HTERT RPE-1 (cell line): Measurements from ENCODE around the gene RPS8.
"Not testable (repeated sequence)": the region's sequence is repeated elsewhere in the genome, so short reads cannot be mapped to it uniquely, and the experiment has no call there.

Experiments
- in situ Hi-C: fragments of 300-500 bp; cut with MboI; formaldehyde crosslinking; loops from 4 replicates; pipeline ENCODE4 v1.14.3; 2020; ENCODE audit warnings: low sequenced_read_pairs

Gene RPS8

DNA sequence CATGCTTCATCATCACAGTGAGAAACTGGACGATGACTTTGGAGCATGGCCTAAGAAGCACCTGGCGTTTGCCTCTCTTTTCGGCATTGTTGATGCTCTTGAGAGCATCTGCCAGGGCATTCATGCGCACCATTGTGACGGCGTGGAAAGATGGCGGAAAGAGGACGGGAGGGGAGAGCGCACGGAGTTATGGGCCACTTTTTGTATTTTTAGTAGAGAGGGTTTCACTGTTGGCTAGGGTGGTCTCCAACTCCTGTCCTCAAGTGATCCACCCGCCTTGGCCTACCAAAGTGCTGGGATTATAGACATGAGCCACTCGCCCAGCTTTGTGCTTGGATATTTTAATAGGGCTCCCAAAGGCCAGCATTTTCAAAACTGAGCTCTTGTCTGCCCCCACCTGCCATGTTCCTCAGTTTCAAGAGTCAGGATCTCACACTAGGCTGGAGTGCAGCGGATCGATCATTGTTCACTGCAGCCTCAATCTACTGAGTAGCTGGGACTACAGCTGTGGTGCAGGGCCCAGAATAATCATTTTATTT, 5.3 kb downstream of the RPS8 start:
- in situ Hi-C loops: no loop called here

DNA sequence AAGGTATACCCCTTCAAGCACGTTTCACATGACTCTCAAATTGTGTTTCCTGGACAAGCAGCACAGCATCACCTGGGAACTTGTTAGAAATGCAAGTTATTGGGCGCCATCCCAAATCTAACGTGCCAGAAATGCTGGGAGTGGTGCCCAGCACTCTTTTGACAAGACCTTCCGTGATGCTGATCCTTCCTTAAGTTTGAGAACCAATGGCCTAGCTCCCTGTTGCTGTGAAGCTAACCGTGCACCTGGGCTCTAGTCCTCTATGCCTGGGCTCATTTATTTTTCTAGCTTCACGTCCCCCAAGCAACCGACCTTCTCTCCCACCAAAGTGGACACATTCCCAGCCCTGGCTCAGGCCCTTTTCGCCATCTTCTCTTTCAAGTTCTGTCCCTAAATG, 8.4 kb downstream of the RPS8 start:
- in situ Hi-C loops: no loop called here

DNA sequence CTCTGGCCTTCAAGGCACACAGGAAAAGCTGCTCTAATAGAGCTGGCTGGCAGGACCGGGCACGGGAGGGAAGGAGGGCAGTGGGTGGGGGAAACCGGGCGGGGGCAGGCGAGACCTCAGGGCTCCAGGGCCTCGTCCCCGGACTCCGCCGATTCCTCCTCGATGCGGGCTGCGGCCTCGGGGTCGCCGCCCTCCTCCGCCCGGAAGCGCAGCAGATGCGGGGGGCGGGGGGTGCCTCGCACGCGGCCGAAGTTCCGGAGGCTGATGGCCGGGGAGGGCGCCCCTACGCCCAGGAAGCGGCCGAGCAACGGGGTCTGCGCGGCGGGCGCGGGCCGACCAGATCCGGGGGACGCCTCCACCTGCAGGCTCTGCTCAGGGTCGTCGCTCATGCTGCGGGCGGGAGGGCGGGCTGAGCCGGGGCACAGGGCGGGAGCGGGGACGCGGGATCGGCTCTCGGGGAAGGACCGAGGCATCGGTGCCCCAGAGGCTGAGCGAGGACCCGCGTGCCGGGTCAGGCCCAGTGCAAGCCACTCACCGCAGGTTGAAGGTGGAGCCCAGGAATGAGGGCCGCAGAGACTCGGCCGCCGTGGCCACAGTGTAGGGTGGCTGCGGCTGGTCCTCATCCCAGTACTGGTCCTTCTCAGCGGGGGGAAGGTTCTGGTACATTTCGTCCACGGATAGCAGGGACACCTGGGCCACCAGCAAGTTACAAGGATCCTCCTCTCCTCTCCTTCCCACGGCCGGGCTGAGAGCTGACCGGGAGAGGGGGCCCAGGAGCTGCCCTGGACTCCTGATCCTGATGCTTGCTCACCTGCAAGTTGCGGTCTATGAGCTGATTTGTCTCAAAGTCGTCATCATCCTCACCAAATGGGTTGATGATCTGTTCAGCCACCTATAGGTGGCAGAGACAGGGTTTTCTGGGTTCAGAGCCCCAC, 9.0 kb downstream of the RPS8 start:
- in situ Hi-C loops: no loop called here

DNA sequence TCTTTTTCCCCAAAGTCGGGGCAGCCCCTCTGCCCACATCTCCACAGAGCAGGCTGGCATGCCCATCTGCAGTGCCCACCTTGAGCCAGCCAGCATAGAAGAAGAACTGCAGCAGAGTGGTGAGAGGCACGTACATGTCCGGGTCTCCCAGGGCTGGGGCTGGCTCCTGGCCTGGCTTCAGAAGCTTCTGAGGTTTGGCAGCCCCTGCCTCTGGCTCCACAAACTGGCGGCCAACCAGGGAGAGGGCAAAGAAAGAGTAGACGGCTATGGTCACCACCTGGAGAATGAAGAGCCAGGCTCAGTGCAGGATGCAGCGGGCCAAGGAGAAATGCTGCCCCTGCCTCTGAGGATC, 9.7 kb downstream of the RPS8 start:
- in situ Hi-C loops: no loop called here

DNA sequence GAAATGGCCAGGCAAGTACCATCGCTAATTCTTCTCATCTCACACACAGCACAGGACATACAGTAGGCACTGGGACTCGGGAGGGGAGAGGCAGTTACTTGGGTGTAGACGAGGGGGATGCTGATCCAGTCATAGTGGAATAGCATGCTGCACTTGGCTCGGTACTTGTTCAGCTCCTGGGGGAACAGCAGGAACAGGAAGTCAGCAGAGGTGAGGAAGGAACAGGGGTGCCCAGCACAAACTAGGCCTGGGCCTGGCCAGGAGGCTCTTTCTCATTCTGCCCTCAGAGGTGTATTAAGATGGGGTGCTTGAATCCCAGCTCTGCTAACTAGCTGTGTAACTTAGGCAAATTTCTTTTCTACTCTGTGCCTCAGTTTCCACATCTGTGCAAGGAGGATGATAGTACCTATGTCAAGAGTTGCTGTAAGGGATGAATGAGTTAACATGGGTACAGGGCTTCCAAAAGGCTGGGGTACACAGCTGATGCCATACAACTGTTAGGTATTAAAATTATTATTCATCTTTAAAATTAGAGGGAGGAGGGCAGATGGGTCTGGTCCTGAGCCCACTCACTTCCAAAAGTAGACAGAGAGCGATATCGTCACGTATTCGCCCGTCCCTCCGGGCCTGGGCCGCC, 10.3 kb downstream of the RPS8 start:
- in situ Hi-C loops: no loop called here

DNA sequence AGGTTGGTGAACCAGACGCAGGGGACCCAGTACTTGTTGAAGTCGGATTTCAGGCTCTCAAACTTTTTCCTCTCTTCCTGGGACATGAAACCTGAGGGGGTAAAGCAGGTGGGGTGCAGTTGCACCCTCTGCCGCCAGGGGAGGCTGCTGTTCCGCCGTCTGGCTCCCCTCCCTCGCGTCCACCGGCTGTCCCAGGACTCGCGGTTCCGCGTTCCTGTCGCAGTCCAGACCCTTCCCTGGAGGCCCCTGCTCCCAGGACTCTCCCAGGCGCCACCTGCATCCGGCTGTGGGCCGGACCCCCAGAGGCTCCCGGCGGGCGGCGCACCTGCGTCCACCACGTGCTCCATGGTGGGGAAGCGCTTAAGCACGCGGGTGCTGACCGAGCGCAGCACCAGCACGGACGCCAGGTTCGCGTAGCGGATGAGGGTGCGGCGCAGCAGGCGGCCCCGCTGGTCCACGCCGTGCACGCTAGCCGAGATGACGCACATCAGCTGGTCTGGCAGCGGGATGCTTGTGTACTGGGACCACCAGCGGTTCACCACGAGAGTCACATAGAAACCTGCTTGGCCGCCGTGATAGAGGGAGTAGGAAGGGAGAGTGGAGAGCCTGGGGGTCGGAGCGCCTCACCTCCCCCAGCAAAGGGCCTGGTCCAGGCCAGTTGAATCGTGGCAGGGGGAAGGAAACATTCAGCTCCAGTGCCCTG, 10.9 kb downstream of the RPS8 start:
- in situ Hi-C loops: no loop called here

DNA sequence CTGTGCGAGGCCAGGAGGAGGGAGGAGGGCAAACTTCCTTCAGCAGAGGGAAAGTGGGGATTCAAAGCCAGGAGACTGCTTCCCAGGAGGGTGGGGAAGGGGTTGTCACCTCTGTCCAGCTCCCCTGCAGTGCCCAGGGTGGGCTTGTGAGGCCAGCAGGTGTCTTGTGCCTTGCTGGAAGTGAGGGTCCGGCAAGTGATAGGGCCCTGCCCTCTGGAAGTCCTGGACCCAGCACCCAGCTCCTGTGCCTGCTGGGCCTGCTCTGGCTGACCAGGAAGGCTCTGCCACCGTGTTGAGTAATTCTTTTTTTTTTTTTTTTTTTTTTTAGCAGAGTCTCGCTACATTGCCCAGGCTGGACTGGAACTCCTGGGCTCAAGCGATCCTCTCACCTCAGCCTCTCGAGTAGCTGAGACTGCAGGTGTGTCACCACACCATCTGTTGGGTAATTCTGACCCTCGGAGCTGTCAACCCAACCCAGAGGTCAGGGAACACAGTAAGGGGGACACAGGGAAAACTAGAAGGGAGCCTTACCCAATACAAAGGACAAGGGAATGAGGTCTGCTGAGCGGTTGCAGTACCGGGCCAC, 11.6 kb downstream of the RPS8 start:
- in situ Hi-C loops: no loop called here

DNA sequence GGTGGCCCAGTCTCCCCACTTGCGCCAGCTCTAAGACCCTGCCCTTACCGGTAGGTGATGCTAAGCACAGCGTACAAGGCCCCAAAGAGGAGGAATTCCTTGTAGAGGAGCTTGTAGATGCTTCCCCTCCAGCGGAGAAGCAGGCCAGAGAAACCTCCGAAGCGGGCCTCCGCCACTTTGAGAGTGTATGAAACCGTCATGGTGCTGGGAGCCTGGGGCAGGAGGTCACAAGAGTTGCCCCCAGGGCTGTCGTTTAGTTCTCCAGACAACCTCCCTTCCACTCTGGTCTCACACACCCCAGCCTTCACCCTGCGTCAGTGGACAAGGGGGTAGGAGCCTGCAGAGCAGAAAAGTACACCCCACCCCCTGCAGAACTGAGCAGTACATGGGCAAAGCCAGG, 12.2 kb downstream of the RPS8 start:
- in situ Hi-C loops: no loop called here

DNA sequence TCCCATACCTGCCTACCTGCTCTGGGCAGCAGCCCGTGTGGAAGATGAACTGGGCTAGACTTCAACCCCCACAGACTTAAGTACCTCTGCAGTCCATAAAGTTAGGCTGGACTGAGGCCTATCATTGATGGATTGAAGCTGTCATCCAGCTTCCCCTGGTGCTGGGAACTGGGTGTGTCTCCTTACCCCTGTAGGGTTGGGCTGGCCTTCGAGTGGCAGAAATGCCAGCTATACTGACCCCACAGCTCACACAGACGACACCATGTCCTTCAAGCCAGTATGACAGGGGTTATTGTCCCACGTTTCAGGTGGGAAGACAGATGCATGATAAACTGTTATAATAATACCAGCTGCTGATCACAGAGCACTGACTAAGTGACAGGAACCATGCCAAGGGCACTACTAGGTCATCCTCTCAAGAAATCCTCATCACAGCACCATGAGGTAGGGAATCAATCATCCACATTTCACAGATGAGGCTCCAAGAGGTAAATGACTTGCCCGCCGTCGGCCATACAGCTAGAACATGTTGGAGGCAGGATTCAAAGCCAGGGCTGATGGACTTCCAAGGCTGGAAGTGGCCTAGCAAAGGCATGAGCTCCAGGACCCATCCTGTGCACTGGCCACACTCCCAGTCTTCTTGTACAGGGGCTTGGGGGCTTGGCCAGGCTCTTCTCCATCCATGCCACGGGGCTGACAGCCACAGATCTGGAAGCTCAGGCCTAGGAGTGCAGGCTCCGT, 12.9 kb downstream of the RPS8 start, which contains the start of gene BEST4:
BEST4 (minus strand) TSS at position 51 of the 741 bp plus-strand sequence. CDS start 465 bp downstream, outside the sequence.
- in situ Hi-C loops: no loop called here

DNA sequence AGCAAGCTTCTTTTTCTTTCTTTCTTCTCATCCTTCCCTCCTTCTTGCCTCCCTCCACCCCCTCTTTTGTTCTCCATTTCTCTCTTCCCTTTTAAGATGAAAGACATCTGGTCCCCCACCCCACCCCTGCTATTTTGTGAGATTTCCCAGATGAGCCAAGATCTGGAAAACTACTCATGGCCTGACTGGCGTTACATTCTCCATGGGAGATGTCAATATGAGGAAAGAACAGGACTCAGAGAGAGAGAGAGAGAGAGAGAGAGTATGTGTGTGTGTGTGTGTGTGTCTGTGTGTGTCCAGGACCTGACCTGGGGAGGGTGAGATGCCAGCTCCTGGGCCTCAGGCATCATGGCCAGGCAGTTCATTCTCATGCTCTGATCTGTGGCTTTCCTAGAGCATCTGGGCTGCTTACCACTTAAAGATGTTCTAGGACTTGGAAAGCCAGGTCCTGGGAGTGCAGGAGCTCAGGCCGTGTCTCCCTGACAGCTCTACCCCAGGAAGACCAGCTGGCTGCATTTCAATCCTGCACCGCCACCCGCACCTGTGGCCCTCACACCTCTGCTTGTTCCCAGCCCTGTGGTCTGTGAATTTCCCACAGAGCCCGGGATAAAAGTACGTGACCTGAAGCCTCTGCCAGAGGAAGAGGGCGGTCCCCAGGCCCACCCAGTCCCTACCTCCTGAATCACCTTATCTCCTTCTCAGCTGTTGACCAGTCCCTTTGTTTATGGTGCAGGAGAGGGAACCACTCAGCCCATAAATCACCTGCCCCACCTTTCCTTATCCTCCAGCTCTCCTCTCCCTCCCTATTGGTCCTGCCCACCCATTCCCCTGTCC, 15.8 kb downstream of the RPS8 start:
- in situ Hi-C loops: no loop called here

DNA sequence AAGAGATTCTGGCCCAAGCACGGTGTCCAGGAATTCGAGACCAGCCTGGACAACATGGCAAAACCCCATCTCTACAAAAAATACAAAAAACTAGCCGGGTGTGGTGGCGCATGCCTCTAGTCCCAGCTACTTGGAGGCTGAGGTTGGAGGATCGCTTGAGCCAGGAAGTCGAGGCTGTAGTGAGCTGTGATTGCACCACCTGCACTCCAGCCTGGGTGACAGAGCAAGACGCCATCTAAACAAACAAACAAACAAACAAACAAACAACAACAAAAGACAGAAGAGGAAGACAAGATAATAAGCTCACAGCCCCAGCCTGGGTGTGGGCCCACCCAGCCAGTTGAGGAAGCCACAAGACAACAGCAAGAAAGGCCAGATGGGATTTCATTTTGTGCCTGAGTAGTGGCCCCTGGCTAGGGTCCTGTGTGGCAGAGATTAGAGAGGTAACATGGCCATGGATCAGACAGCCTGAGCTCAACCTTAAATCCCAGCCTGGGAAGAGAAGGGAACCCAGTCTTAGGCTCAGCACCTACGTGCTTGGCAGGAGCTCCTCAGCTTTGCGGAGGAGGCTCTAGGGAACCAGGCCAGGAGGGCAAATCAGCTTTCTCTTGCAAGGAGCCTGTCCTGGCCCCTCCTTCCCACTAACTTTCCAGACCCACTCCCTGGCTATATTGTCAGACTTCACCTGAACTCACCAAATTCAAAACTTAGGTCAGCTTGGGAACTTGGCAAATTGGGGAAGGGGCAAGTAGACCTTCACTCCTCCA, 17.6 kb downstream of the RPS8 start:
- in situ Hi-C loops: no loop called here

DNA sequence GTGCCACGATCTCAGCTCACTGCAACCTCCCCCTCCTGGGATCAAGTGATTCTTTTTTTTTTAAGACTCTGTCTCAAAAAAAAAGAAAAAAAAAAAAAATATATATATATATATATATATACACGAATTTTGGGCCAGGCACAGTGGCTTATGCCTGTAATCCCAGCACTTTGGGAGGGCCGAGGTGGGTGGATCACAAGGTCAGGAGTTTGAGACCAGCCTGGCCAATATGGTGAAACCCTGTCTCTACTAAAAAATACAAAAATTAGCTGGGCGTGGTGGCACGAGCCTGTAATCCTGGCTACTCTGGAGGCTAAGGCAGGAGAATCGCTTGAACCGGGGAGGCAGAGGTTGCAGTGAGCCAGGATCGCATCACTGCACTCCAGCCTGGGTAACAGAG, 22.5 kb downstream of the RPS8 start:
- in situ Hi-C loops: not testable (repeated sequence)

DNA sequence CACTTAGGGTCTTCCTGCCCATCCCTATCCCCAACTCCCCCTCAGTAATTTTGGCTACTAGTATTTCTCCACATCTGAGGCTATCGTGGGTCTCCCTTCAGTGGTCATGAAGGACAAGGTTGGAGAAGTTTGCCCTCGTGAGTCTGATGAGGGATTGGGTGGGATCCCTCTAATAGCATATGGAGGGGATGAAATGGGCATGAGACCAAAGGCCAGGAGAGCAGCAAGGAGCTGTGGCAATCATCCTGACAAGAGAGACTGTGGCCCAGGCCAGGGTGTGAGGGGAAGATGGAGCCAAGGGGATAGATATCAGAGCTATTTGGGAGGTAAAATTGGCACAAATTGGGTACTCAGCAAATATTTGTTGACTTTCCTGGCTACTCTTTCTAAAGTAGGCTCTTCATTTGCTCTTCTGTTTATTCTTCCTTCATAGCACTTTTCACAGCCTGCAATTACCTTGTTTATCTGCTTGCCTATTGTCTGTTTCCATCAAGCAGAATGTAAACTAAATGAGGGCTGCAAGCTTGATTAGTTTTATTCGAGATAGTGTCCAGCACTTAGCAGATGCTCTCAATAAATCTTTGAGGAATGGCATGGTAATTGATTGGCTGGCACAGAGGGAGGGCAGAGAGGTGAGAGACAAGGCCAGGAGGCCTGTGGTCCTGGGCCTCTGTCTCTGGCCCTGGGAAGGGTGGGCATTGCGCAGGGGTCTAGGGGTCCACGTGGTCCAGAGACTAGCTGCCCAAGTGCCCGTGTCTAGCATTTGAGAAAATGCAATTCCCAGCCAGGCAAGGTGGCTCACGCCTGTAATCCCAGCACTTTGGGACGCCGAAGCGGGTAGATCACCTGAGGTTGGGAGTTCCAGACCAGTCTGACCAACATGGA, 23.4 kb downstream of the RPS8 start:
- in situ Hi-C loops: no loop called here

DNA sequence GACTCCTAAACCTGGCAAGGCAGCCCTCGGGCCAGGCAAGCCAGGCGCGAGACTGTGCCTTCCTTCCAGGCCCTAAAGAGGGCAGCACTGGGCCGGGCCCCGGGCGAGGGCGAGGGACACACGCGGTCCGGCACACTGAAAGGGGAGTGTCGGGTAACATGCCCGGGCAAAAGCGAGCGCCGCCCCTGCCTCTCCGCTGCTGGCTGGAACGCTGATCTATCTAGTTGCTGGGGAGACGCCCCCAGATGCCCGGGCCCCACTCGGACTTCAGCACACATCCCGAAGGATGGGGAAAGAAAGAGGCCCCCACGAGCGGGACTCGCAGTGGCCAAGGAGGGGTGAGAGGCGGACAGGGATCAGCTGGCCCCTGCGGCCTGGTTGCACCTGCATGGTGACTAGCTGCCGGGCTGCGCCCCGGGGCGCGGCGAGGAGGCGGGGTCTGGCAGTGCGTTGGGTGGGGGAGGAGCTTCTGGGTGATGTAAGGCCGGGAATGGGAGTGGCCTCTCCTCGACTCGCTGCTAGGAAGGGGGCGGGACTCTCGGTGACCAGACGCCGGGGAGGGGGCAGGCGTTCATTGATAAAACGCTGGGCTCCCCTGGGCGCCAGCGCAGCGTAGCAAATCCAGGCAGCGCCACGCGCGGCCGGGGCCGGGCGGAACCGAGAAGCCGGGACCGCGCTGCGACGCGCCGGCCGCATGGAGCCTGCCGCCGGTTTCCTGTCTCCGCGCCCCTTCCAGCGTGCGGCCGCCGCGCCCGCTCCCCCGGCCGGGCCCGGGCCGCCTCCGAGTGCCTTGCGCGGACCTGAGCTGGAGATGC, 24.6 kb downstream of the RPS8 start, which contains the start of gene PLK3:
PLK3 (plus strand) TSS at position 608 of the 815 bp plus-strand sequence; CDS start at position 695, 87 bp downstream.
- in situ Hi-C loops: no loop called here

DNA sequence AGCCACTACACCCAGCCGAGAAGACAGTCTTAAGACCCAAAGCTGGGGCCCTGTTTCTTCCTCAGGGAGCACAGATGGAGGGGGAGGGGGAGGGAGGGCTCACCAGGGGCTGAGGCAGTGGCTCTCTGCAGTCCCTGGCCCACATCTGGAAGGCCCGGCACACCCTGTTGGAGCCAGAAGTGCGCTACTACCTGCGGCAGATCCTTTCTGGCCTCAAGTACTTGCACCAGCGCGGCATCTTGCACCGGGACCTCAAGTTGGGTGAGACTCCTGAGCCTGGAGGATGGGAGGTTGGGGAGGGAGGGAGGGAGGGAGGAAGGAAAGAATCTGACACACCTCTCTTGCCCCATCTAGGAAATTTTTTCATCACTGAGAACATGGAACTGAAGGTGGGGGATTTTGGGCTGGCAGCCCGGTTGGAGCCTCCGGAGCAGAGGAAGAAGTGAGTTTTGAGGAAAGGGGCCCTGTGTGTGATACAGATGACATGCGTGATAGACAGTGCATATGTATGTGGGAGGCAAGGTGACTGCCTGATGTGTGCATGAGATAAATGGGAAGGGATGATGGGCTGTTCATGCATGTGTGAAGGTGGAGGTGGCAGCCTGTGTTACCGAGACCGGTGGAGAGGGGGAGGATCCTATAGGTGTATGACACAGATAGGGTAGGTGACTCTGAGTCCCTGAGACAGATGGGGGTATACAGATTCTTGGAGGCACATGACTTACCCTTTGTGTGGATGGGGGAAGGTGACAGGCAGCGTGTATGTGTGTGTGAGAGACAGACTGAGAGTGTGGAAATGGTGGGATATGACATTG, 26.4 kb downstream of the RPS8 start:
- in situ Hi-C loops: no loop called here
